OCI-LY7 (cell line): ENCODE data around the gene KCNN1. TPM values are rescaled to one million over a fixed set of nuclear protein-coding genes. Genes with fewer than 3 reads are reported as not detected.

Source experiments
- BruUV-seq: library from RNA; stranded (reverse); fragments of 400-500 nt; replicated peaks from 2 replicates; lab custom pipeline; 2021; lab: Mats Ljungman, UMichigan
- CTCF ChIA-PET: fragments of 300-600 bp; sonication (Branson Sonifier 250); formaldehyde crosslinking; loops from one replicate; lab custom pipeline; 2022; ENCODE audit warnings: antibody characterized with exemption; ENCODE audit not compliant: unreplicated experiment; lab: Charles Lee
- POLR2A ChIA-PET: fragments of 300-600 bp; sonication (Branson Sonifier 250); formaldehyde crosslinking; loops from one replicate; lab custom pipeline; 2022; ENCODE audit warnings: antibody characterized with exemption; lab: Charles Lee
- DNase-seq: peaks from one replicate; pipeline ENCODE4 v3.0.0-alpha.2; 2015; ENCODE audit warnings: low spot score
- H2AFZ ChIP-seq: fragments of 200-600 bp; sonication (generic), shearing (Covaris generic); 2 replicates; pipeline ENCODE4 v1.6.1; 2014; ENCODE audit warnings: mild to moderate bottlenecking, antibody characterized with exemption, low read length, moderate library complexity
- H3K27ac ChIP-seq: fragments of 200-600 bp; sonication (generic); 2 replicates; pipeline ENCODE4 v1.5.1; 2014; ENCODE audit warnings: mixed run types, low read depth, mild to moderate bottlenecking, moderate library complexity, low read length, inconsistent platforms; ENCODE audit not compliant: poor library complexity, severe bottlenecking
- H3K36me3 ChIP-seq: fragments of 200-600 bp; sonication (generic); 2 replicates; pipeline ENCODE4 v1.6.1; 2014; ENCODE audit warnings: mild to moderate bottlenecking, antibody characterized with exemption, low read length, moderate library complexity, mixed read lengths; ENCODE audit not compliant: insufficient read depth
- H3K4me1 ChIP-seq: fragments of 200-600 bp; sonication (generic); 2 replicates; pipeline ENCODE4 v1.5.1; 2014; ENCODE audit warnings: mild to moderate bottlenecking, low read length; ENCODE audit not compliant: insufficient read depth, poor library complexity, severe bottlenecking
- H3K4me2 ChIP-seq: fragments of 200-600 bp; sonication (generic); 2 replicates; pipeline ENCODE4 v1.6.1; 2014; ENCODE audit warnings: mild to moderate bottlenecking, low read length
- H3K4me3 ChIP-seq: fragments of 200-600 bp; sonication (generic); 2 replicates; pipeline ENCODE4 v1.5.1; 2014; ENCODE audit warnings: mild to moderate bottlenecking, low read depth, low read length; ENCODE audit not compliant: poor library complexity, severe bottlenecking
- H3K79me2 ChIP-seq: fragments of 200-600 bp; sonication (generic); 2 replicates; pipeline ENCODE4 v1.6.1; 2016; ENCODE audit warnings: low read depth, mild to moderate bottlenecking, low read length, moderate library complexity, mixed read lengths; ENCODE audit not compliant: insufficient read depth
- H3K9me2 ChIP-seq: fragments of 200-600 bp; sonication (generic); 2 replicates; pipeline ENCODE4 v1.6.1; 2016; ENCODE audit warnings: mild to moderate bottlenecking, low read length, mixed read lengths; ENCODE audit not compliant: insufficient read depth
- H3K9me3 ChIP-seq: fragments of 200-600 bp; sonication (generic); 2 replicates; pipeline ENCODE4 v1.6.1; 2014; ENCODE audit warnings: mild to moderate bottlenecking, mixed run types, low read length, mixed read lengths
- H4K20me1 ChIP-seq: fragments of 200-600 bp; sonication (generic); 2 replicates; pipeline ENCODE4 v1.6.1; 2014; ENCODE audit warnings: mild to moderate bottlenecking, antibody characterized with exemption, low read length, moderate library complexity, mixed read lengths; ENCODE audit not compliant: insufficient read depth
- EZH2phosphoT487 ChIP-seq: fragments of 200-600 bp; sonication (generic); IDR thresholded peaks from 2 replicates; pipeline ENCODE4 v1.6.1; 2018; ENCODE audit warnings: low read depth, borderline replicate concordance, mild to moderate bottlenecking, mixed run types, antibody characterized with exemption, low read length, moderate library complexity, mixed read lengths
- intact Hi-C: fragments of 100-400 bp; cut with micrococcal nuclease; formaldehyde crosslinking; loops from one replicate; pipeline ENCODE4 v1.10.0; 2022; ENCODE audit not compliant: unreplicated experiment
- total RNA-seq, 2 experiments: library from RNA; depleted of rRNA in 1 of 2; stranded (reverse); fragments of >200 nt in 1 of 2; shearing (Covaris generic) in 1 of 2; gene quantifications; 2 replicates each; pipeline ENCODE4 v1.2.3, GENCODE V29; 2014 to 2022
- TF ChIP-seq, protein P1 (sequence below): fragments of 200-600 bp; sonication (generic); conservative IDR thresholded peaks from 2 replicates; pipeline ENCODE4 v1.5.1; 2014; ENCODE audit warnings: mild to moderate bottlenecking, antibody characterized with exemption, low read length, moderate library complexity, mixed read lengths

The KCNN1 gene
- total RNA-seq, 2 experiments from 2014 or later: 0.57 to 1.1 TPM

DNA sequence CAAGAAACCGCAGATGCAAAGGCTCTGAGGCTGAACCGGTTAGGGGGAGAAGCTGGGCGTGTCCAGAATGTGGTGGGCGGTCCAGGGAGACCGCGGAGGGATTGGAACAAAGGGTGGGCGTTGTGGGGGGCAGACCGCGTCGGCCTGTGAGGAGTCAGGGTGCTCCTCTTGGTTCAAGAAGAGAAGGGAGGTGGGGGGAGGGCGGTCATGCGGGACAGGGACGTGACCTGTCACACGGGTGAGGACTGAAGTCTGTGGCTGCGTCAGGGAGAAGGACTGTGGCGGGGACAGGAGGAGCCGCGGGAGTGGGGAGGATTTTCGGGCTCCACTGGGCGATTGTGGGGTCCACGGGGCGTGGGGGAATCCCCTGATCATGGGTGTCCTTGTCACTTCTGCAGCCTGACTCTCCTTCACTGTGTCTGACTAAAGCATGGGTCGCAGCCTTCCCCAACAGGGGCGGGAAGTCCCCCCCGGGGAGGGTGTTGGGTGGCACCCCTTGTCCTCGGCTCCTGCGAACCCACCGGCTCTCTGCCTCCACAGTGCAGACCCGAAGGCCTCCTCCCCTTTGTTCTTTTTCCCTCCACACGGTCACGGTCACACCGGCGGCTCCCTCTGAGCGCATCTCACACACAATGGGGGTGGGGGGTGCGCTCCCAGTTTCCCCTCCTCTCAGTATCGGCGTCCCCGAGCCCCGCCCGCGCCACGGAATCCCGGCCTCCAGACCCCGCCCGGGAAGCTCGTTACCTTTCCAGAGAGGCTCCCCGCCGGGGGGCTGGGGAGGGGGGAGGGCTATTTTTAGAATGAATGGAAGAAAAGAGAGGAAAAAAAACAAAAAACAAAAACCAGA is 16.4 kb upstream of the KCNN1 start:
- Histone ChIP-seq H3K4me2 (peak overlapping the region; percentile 54), H3K4me1 (peaks cover 42% of the 10 kb centered on the region), H4K20me1 (no peaks in the 10 kb centered on the region), H3K79me2 (no peaks in the 10 kb centered on the region), H3K9me2 (no peaks in the 10 kb centered on the region), H2AFZ (peak overlapping the region; percentile 5; the same call in 1 of the 2 replicates), H3K4me3 (peak overlapping the region; percentile 29), H3K36me3 (no peaks in the 10 kb centered on the region), H3K9me3 (no peaks in the 10 kb centered on the region), H3K27ac (no peak overlapping the region)
- intact Hi-C loops: no loop called here
- ChIA-PET CTCF (no interaction called here), POLR2A (no interaction called here)
- BruUV-seq: no TSS peak
- DNase-seq: no peak
- TF ChIP-seq, protein P1, sequence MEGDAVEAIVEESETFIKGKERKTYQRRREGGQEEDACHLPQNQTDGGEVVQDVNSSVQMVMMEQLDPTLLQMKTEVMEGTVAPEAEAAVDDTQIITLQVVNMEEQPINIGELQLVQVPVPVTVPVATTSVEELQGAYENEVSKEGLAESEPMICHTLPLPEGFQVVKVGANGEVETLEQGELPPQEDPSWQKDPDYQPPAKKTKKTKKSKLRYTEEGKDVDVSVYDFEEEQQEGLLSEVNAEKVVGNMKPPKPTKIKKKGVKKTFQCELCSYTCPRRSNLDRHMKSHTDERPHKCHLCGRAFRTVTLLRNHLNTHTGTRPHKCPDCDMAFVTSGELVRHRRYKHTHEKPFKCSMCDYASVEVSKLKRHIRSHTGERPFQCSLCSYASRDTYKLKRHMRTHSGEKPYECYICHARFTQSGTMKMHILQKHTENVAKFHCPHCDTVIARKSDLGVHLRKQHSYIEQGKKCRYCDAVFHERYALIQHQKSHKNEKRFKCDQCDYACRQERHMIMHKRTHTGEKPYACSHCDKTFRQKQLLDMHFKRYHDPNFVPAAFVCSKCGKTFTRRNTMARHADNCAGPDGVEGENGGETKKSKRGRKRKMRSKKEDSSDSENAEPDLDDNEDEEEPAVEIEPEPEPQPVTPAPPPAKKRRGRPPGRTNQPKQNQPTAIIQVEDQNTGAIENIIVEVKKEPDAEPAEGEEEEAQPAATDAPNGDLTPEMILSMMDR: no peak
- peak; percentile 97; the same call in 1 of the 2 replicates for TF ChIP-seq EZH2phosphoT487

GRCh38 chr19:17951157-17951989 is 15.5 kb upstream of the KCNN1 start:
- Histone ChIP-seq H2AFZ (no peak overlapping the region), H3K79me2 (no peaks in the 10 kb centered on the region), H3K9me2 (no peaks in the 10 kb centered on the region), H3K36me3 (no peaks in the 10 kb centered on the region), H3K27ac (no peak overlapping the region), H3K4me2 (peak overlapping the region; percentile 54), H3K4me3 (no peak overlapping the region), H3K9me3 (no peaks in the 10 kb centered on the region), H3K4me1 (peaks cover 37% of the 10 kb centered on the region), H4K20me1 (no peaks in the 10 kb centered on the region)
- DNase-seq: no peak
- POLR2A ChIA-PET: no interaction called here
- intact Hi-C loops: no loop called here
- BruUV-seq: no TSS peak
- CTCF ChIA-PET: no interaction called here
- no peak; the same call in none of the 2 replicates for TF ChIP-seq EZH2phosphoT487
- TF ChIP-seq, protein P1: no peak
